Measurements from ENCODE around the gene PTGFRN.
"Not testable (repeated sequence)": the region's sequence is repeated elsewhere in the genome, so short reads cannot be mapped to it uniquely, and the experiment has no call there.

The PTGFRN gene

DNA sequence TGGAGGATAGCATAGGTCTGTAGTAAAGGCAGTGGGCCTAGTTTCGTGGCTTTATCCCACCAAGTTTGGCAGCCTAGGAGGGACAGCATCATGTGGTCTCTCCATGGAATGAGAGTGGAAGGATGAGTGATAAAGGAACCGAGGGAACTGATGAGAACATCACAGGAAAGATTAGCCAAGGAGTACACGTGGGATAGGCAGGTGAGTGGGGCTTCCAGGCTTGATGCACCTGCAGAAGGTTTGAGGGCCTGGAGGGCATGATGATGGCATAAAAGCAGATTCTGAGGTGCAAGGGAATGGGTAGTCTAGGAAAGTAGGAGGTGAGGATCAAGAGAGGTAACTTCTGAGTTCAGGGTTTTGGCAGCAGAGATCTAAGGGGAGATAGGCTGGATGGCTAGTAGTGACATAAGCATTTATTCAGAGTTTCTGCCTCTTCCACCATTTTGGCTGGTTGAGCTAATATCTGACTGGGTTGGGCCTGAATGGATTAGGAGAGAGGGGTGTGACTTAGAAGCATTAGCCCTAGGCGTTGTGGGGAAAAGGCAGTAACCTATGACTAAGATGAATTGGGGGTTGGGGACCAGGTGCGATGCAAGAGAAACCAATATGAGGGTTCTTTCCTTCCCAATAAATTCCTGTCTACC, 9.1 kb downstream of the PTGFRN start:
- no peak for DNase-seq

DNA sequence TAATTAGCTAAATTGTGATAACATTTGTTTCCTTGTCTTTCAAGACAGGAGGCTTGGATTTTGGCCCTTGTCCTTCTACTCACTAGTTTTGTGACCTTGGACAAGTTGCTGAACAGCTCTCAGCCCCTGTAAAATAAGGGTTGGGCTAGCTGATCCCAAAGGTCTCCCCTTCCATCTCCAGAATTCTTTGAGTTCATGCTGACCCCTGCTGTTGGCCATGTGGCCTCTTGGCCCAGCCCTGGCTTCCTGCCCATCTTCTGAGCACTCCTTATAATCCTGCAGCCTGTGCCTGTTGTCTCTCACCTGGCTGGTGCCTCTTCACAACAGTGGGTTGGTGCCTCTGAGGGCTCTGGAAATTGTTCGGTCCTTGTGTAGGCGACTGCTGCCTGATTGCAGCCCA, 10.1 kb downstream of the PTGFRN start:
- DNase-seq: no peak

DNA sequence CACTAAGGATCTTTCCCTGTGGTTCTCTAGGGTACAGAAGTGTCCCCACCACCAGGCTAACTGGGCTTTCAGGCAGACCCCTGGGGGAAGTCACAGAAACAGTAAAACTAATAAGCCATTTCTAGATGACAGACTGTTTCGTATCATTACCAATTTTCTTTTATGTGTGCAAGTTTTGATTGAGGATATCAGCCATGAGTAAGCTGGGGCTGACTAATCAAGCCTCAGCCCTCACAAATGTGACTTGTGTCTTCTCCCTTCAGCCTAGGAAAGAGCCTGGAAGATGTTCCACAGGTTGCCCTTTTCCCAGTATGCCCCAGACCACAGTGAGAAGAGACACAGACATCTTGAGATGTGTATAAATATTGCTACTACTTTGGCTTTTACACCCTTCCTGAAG, 10.5 kb downstream of the PTGFRN start:
- DNase-seq: no peak

DNA sequence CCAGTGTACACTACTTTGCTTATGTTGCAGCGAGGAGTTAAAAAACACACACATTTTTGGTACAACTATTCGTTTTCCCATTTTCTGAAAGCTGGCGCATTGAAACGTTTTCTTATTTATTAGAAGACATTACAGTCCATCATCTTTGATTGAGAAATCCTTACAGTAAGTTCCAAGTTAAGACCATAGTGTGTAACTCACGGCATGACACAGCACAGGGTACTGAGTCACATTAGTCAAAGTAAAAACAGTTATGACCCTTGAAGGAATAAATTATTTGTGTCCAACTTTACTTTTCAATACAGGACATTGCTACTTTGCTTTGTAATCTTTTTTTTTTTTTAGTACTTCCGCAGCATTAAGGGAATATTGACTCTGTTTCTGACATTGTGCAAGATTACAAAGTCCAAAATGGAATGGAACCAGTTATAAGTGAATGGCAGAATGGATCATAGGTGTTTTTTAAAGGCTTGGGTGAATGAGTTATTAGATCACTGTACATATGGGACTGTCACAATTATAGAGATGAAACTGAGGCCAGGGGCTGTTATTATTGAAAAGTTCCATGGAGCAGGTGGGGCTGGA, 11.7 kb downstream of the PTGFRN start:
- no peak for DNase-seq

DNA sequence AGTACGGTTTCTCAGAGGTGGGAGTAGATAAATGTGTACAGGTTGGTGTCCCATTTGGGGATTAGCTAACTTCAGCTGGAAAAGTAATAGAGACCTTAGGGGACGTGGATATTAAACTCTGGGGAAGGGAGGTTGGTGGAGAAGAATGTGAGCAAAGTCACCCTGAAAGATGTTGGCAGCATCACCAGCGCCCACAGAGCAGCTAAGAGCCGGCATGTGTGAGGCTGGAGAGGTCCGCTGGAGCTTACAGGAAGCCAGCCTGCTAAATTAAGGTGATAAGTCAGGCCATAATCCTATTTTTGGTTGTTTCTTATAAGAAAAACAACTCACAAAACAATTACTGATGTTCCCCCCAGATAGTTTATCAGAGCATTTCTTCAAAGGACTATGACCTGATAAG, 12.2 kb downstream of the PTGFRN start:
- no peak for DNase-seq

DNA sequence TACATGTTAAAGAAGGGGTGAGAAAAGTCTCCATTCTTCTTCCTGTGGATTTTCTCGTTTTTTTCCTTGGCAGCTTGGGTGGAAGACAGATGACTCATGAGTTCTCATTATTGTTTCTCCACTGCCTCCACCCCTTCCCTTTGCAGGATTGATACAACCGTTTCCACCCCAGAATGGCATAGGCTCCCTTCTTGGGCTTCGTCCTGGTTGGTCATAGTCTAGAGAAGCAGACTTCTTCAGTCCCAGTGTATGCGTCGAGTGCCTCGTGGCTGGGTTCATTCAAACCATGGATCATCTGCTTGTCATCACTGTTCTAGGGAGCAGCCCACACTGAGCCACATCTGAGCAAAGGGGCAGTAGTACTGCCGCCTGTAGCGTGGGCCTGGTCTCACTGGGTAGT, 13.7 kb downstream of the PTGFRN start:
- no peak for DNase-seq

DNA sequence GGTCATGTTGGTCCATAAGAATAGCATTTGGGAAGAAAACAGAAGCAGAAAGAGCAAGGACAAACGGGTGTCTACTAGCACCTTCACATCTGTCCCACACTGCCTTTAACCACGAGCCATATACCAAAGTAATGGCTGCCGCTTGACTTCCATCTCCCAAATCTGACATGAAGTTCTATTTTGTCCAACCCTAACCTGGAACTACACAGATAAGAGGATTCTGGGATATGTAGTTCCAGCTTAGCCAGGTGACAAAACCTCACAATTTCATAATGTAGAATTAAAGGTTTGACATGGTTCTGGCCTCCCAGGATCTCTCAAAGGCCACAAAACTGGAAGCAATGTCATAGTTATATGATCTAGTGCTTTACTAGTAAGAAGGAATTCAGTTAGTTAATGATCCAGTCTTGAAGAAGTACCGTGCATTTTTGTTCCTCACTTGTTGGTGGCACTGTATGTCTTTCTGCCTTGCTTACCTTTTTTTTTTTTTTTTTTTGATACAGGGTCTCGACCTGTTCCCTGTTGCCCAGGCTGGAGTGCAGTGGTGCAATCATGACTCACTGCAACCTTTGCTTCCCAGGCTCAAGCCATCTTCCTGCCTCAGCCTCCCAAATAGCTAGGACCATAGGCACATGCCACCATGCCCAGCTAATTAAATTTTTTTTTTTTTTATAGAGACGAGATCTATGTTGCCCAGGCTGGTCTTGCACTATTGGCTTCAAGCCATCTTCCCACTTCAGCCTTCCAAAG, 17.5 kb downstream of the PTGFRN start:
- no peak for DNase-seq

DNA sequence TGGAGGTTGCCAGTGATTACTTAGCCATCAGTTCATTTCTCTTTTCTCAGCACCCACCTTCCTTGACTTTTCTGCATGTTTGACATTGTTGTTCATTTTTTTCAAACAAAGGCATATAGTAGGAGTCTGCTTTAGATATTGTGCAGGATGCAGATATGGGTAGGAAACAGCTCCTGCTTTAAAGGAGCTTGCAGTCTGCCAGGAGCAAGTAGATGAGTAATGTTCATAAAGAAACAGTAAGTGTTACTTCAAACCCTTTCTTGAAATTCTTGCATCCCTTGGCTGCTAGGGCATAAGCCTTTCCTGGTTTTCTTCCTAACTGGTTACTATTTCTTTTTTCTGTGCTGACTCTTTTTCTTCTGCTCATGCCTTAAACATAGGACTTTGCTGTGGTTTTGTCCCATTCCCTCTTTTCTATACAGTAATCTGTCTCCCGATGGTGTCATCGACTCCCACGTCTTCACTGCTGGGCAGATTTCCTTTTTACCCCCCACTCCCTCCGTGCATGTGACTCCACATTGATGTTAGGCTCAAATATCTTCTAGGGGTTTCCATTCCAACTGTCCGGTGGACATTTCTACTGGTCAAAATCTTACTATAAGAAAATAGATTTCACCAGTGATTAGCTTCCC, 20.4 kb downstream of the PTGFRN start:
- no peak for DNase-seq

DNA sequence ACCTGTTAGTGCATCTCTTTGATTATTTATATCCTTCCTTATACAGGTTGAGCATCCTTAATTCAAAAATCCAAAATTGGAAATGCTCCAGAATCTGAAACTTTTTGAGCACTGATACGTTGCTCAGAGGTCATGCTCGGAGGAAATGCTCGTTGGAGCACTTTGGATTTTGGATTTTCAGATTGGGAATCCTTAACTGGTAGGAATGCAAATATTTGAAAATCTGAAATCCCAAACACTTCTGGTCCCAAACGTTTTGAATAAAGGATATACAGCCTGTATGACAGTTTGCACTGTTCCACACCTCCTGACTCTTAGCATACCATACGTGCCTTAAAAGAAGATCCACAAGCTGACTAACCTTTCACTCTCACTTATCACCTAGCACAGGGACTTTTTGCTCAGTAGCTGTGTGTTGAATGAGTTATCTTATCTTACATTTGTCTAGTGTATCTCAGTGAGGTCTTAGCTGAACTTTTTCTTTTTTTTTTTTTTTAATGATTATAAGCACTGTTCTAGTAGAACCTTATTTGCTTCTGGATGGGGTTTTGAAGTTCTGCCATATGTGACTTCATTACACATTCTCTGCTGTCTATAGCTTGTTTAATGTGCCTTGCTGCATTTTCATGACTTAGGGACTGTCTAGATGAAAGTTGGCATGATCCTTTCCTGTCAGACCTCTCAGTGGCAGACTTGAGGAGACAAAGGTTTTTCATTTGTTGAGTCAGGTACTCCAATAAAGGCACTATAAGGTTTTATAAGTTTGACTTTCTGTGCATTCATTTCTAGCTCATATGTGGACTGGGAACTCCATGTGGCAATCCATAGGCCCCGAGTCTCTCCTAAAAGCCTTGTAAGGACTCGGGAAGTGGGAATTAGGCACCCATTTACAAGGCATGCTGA, 21.6 kb downstream of the PTGFRN start:
- no peak for DNase-seq

DNA sequence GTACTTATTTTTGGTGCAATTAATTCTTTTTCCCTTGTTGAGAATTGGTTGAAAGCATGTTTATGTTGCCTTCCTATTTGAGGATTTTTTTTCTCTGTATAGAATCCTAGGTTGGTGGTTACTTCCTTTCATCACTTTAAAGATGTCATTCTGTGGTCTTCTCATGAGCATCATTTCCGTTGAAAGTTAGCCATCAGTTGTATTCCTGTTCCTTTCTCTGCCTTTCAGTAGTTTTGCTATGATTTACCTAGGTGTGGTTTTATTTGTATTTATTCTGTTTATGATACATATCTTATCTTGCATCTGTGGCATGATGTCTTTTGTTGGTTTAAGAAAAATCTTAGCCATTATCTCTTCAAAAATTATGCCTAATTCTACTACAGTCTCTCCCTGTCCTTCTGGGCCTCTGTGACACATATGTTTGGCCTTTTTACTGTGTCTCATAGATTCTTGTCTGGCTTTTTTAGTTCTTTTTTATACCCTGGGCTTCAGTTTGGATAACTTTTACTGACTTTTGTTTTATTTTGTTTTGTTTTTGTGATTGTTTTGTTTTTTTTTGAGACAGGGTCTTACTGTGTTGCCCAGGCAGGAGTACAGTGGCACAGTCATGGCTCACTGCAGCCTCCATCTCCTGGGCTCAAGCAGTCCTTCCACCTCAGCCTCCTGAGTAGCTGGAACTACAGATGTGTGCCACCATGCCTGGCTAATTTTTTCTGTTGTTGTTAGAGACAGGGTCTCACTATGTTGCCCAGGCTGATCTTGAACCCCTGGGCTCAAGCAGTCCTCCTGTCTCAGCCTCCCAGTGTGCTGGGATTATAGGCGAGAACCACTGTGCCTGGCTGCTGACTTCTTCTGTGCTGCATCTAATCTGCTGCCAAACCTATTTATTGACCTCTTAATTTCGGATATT, 24.1 kb downstream of the PTGFRN start:
- DNase-seq: no peak

DNA sequence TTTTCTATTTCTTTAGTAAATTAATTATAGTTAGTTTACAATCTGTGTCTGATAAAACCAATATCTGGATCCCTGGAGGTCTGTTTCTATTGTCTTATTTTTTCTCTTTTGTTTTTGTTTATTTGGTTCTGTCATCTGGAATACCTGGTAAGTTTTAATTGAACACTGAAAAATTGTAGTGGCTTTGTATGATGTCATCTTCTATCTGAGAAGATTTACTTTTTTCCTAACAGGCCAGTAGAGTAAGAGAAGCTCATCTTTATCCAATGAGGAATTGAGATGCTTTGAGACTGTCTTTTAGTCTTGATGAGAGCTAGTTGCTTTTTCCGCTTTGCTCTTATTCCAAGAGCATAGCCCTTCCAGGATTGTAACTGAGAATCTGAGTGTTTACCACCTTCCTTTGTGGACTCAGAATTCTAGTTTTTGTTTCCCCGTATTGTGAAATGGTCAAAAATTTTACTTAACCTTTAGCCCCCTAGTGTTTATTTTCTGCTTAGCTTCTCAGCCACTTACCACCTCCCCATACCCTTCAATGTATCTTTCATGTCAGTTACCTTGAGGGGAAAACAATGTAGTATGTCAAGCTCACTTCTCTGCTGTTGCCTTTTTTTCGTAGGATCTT, 25.0 kb downstream of the PTGFRN start:
- no peak for DNase-seq

DNA sequence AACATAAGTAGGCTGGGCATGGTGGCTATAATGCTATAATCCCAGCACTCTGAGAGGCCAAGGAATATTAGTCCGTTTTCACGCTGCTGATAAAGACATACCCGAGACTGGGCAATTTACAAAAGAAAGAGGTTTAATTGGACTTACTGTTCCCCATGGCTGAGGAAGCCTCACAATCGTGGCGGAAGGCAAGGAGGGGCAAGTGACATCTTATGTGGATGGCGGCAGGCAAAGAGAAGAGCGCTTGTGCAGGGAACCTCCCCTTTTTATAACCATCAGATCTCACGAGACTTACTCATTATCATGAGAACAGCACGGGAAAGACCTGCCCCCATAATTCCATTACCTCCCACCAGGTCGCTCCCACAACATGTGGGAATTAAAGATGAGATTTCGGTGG, 28.5 kb downstream of the PTGFRN start:
- no peak for DNase-seq

DNA sequence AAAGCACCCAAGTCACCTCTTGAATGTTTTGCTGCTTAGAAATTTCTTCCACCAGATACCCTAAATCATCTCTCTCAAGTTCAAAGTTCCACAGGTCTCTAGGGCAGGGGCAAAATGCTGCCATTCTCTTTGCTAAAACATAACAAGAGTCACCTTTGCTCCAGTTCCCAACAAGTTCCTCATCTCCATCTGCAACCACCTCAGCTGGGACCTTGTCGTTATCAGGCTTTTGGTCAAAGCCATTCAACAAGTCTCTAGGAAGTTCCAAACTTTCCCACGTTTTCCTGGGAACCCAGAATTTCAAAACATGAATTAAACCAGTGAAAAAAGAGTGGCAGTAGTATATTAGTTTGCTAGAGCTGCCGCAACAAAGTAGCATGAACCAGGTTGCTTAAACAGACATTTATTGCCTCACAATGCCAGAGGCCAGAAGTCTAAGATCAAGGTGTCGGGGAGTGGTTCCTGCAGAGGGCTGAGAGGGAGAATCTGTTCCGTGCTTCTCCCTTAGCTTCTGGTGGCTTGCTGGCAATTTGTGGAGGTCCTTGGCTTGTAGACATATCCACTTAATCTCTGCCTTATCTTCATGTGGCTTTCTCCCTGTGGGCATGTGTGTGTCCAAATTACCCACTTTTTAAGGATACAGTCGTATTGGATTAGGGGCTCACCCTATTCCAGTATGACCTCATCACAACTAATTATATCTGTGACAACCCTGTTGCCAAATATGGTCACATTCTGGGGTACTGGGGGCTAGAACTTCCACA, 30.2 kb downstream of the PTGFRN start:
- not testable (repeated sequence) for DNase-seq

DNA sequence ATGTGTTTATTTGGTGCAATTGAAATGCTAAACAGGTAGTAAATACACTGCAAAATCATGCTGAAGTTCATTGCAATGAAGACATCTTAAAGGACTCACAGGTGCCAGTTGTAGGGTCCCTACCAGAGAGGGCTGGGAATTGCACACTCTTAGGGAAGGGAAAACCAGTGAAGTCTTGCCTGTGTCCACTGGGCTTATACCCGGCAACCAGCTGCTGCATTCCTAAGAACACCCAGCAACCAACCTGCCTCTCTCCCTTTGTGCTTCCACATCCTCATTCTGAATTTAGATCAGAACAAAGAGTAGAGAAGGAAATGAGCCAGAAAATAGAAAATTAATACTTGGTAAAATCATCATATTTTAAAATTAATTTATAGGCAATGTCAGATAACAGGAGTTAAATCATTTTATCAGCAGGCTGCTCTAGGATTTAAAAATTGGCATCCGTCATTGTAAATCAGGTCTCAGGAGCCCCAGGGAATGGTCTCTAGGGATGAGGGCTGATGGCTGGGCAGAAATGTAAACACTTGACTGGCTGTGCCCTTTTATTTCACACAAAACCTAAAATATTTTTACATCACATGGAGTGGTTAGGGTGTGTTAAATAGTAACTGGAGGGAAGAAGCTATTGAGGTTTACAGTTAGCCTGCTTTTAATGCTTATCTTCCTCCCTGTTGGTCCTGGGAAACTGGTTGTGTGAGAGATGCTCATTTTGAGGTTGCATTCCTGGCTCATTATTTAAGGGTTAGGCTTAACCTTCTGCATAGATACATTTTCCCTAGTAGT, 31.3 kb downstream of the PTGFRN start:
- DNase-seq: no peak

DNA sequence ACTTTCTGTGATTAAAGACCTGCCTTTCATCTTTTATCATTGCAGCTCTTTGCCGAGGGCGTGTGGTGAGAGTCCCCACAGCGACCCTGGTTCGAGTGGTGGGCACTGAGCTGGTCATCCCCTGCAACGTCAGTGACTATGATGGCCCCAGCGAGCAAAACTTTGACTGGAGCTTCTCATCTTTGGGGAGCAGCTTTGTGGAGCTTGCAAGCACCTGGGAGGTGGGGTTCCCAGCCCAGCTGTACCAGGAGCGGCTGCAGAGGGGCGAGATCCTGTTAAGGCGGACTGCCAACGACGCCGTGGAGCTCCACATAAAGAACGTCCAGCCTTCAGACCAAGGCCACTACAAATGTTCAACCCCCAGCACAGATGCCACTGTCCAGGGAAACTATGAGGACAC, 32.0 kb downstream of the PTGFRN start:
- no peak for DNase-seq

DNA sequence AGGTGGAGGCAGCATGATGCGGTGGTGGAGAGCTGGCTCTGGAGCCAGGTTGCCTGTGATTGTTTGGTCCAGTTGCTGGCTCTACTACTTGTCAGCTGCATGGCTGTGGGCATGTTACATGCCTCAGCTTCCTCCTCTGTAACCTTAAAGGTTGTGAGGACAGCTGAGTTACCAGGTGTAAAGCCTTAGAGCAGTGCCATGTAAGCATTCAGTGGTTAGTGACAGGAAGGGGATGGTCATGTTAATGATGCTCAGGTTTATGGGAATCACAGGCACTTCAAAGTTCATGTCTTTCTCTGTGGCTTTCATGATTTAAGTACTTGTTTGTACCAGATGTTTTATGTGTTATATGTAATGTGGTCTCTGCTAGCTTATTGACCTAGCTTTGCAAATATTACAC, 32.6 kb downstream of the PTGFRN start:
- no peak for DNase-seq

DNA sequence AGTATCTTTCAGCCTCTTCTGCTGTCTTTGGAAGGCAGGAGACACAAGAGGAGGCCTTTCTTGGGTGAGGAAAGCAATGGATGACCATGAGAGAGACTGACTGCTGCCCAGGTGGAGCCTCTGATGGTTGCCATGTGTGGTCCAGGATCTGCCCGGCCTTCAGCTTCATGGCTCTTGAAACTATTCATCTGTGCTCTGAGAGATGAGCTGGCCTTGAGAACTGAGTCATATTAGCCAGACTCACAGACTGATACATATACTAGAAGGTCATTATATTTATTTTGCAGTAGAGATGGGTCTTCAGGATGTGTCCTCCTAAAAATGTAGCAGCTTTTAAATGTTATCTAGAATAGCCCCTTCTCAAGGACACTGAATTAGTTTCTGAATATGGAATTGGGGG, 33.7 kb downstream of the PTGFRN start:
- DNase-seq: no peak

DNA sequence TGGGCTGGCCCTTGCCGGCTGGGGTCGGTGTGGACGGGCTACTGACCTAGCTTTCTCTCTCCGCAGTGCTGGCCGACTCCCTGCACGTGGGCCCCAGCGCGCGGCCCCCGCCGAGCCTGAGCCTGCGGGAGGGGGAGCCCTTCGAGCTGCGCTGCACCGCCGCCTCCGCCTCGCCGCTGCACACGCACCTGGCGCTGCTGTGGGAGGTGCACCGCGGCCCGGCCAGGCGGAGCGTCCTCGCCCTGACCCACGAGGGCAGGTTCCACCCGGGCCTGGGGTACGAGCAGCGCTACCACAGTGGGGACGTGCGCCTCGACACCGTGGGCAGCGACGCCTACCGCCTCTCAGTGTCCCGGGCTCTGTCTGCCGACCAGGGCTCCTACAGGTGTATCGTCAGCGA, 34.9 kb downstream of the PTGFRN start:
- DNase-seq: no peak

DNA sequence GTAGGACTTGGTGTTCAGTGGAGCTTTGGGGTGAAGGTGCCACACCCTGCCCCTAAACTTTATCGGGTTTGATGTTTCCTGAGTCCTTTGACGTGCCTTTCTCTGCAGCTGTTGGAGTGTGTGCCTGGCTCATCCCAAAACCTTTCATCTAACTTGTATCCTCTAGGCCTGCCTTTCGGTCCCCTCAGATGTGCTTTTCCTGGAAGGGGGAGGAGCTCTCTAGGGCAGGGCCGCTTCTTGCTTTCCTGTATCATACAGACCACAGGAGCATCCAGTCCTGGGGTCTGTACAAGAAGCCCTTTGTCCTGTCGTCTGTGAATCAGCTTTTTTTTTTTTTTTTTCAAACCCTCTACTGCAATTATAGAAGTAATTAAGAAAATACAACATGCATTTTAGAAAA, 35.7 kb downstream of the PTGFRN start:
- no peak for DNase-seq

DNA sequence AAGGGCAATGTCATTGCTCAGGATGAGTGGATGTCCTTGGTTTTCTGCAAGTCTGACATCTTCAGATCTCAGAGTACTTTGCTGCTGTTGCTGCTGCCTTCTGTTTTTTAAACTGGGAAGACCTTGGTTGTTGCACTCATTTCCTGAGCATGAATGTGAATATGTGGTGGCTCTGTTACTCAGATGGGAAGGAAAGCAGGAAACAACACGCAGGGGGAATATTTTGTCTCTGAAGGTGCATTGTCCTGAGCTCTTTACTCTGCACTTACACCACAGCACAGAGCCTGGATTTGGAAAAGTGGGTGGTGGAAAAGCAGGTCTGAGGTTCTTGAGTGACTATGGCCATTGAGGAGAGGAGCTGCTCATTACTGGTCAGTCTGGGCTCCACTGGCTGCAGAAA, 36.3 kb downstream of the PTGFRN start:
- DNase-seq: no peak

Data from NCI-H1694 (cell line).